Ammon's horn (tissue), 1 donor: ENCODE data around the gene GNAT1.

ENCODE experiments used
- DNase-seq: peaks from one replicate; pipeline ENCODE4 v3.0.0-alpha.2; 2016; ENCODE audit warnings: low spot score

Gene GNAT1

DNA sequence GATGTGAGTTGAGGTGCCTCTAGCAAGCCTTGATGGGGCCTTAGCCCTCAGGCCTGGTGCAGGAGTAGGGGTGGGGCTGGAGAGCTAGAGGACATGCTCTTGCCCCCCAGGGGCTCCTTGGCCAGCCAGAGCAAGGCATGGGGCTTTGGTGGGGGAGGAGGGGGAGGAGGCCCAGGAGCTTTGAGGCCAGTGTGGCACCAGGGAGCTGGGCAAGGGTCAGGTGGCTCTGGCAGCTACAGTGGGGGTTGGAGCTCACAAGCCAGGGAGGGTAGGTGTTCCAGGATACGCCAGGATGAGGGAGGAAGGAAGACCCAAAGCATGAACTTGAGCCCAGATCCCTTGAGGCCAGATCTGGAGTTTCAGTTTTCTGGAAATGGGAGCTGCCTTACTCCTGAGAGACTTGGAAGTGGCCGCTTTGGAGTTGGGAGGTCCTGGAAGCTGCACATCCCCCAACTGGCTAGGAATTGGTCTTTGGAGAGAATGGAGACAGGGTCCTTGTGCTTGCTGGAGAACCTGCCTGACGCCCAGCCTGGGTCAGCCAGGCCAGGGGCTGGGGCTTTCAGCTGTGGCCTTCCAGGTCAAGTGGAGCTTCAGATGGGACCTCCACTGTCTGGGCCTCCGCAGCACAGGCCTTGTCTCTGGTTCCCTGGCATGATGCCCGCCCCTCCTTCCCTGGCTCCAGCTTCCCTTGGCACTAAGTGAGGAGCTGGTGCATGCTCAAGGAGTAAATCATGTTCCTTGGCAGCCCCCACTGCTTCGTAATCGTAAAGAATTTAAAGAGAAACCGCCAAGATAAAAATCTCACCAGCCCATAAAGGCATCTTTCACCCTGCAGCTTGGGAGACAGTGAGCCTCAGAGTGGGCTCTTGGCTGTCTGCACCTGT is 27.6 kb upstream of the GNAT1 start:
- peak; percentile 70 for DNase-seq

GRCh38 chr3:50164481-50164880 is 26.9 kb upstream of the GNAT1 start:
- no peak for DNase-seq

DNA sequence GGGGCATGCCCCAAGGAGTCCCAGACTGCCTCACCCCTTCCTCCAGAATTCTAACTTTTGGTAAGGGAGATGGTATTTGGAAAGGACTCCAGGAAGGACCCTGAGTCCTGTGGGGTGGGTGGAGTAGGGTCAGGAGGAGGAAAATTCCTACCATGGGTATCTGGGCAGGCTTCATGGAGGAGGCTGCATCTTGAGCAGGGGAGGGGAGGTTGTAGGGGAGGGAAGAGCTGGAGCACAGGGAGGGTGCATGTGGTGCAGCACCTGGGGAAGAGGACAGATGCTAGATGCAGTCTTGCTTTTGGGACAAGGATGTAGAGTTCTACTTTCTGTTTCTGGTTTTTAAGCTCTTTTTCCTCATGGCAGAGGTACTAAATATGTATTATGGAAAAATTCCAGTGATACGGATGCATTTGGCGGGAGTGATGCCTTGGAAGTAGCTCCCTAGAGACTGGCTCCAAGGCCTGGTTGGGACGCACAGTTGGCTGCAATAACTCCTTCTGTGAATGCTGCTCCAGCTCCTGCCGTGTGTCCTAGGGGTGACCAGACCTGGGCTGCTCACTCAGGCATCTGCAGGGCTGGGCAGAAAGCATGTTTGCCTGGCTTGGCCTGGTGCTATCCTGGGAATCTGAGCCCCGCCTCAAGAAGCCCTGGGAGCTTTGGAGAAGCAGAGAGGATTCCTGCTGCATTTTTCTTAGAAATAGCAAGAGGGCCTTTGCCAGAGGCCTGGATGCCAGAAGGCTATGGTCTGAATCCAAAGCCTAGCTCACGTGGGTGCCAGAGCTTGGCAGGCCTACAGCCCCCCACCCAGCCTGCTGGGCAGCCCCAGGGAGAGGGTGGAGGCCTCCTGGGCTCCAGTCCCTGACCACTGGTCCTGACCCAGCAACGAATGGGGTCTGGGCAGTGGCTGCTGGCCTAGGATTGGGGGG is 26.2 kb upstream of the GNAT1 start:
- peak; percentile 39 for DNase-seq

DNA sequence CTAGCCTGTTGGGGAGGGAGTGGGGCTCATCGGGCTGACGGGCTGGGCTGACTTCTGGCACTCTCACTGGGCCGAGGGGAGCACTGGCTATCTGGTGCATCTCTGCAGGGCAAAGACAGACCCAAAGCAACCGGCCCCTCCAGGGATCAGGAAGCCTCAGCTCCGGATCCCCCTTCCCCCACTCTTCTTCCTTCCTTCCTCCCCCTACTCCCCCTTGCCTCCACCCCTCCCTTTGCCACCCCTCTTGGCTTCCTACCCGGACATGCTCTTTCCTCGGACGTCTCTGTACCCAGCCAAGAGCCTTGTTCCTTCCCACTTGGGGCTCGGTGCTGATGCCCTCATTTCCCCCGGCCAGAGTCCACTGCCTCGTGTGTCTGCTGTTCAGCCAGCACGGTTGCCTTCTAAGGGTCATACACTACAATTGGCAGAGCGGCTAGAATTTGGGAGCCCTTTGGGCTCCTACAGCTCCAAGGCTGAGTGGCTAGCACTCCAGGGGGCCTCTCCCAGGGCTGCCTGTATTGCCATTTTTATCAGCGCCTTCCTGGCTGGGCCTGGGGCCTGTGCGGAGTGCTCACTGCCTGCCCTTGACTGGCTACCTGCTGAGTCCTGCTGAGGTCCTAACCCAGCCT is 25.4 kb upstream of the GNAT1 start:
- peak; percentile 40 for DNase-seq

GRCh38 chr3:50166620-50167019 is 24.8 kb upstream of the GNAT1 start:
- DNase-seq, result no peak

DNA sequence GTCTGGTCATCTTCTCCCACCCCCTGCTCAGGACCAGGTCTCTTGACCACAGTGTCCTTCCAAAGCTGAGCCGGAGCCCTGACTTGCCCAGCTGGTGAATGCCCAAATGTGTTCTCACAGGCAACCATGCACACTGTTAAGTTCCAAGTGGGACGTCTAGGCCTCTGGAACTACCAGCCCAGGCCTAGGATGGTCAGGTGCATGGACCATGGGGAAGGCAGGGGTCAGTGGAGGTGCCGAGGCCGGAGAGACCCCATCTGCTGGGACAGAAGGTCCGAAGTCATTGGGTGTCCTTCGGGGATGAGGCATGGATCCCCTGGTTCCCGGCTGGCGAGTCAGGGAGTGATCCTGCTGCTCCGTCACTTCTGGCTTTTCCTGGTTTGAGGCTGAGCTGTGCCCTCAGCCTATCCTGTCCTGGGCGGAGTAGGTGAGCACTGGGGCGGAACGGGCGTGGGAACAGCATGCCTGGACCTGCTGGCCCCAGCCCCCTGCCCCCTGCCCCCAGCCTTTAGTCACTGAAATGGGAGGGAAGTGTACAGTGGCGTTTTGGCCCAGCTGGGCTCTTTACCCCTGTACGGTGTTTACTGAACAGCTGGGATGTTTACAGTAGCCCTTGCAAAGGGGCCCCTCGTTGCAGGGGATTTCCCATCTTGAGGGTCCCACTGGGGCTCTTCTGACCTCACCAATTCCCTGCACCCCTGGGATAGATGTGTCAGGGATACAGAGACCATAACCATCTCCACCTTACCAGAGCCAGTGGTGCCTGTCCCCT is 24.2 kb upstream of the GNAT1 start:
- DNase-seq, result no peak

DNA sequence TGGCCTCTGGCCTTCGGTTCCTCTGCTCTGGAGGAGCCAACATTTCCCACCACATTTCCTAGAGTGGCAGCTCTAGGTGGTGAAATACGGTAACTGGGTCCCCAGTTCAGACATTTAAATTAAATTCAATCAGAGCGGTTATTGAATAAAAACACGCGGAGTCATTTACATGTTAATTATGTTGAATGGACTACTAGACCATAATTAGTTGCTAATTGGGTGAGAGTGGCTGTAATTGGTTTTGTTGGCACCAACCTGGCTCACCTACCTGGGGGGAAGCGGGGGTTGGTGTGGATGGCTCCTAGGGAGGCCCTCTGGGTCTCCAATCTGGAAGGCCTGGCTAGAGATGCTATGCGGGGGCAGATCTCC is 23.6 kb upstream of the GNAT1 start:
- DNase-seq, result no peak

- no peak for DNase-seq
Measured at GRCh38 chr3:50168388-50168787, 23.0 kb upstream of the GNAT1 start.

- no peak for DNase-seq
Measured at GRCh38 chr3:50168791-50169190, 22.6 kb upstream of the GNAT1 start.

GRCh38 chr3:50169232-50169832 is 22.1 kb upstream of the GNAT1 start:
- DNase-seq, result no peak

- DNase-seq, result no peak
Measured at GRCh38 chr3:50169858-50170257, 21.6 kb upstream of the GNAT1 start.

- no peak for DNase-seq
Measured at GRCh38 chr3:50170689-50171088, 20.7 kb upstream of the GNAT1 start.

- no peak for DNase-seq
Measured at GRCh38 chr3:50171540-50172301, 19.7 kb upstream of the GNAT1 start.

- no peak for DNase-seq
Measured at GRCh38 chr3:50172626-50173220, 18.7 kb upstream of the GNAT1 start.

DNA sequence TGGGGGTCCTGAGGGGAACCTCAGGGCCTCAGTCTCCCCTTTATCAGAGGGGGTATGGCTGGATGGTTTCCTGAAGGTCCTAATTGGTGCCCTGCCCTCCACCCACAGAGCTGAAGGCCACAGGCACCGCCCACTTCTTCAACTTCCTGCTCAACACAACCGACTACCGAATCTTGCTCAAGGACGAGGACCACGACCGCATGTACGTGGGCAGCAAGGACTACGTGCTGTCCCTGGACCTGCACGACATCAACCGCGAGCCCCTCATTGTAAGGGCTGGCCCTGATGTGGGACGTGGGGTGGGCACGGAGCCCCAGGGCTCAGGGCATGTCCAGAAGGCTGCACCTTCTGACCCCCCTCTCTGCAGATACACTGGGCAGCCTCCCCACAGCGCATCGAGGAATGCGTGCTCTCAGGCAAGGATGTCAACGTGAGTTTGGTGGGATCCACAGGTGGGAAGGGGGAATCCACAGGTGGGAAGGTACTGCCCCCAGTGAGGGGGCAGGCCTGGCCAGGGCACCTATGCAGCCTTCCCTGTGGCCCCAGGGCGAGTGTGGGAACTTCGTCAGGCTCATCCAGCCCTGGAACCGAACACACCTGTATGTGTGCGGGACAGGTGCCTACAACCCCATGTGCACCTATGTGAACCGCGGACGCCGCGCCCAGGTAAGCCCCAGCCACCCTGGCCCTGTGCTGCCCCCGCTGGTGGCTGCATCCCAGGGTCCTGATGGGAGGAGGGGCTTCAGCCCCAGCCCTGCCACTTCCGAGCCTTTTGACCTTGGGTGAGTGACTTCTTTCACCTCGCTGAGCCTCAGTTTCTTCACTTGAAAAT is 17.5 kb upstream of the GNAT1 start:
- no peak for DNase-seq

GRCh38 chr3:50174517-50174895 is 16.9 kb upstream of the GNAT1 start:
- no peak for DNase-seq

DNA sequence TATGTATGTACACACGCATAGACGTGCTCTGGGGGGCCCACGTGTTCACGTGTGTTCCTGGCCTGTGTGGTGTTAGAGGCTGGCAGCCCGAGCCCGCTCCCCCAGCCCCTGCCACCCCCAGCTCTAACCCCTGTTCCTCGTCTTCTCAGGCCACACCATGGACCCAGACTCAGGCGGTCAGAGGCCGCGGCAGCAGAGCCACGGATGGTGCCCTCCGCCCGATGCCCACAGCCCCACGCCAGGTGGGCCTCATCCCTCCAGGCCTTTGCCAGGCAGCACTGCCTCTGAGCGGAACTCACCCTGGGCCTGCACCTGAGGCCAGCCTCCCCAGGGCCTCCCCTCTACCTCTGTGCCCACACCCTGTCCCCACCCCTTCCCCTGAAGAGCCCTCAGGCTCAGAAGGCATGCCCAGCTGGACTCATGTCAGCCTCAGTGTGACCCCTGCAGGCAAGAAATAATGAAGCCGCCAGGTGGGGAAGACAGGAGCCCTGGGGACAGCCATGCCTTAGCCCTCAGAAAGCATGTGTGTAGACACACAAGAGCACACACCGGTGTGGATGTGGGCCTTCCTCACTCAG is 16.4 kb upstream of the GNAT1 start:
- no peak for DNase-seq

DNA sequence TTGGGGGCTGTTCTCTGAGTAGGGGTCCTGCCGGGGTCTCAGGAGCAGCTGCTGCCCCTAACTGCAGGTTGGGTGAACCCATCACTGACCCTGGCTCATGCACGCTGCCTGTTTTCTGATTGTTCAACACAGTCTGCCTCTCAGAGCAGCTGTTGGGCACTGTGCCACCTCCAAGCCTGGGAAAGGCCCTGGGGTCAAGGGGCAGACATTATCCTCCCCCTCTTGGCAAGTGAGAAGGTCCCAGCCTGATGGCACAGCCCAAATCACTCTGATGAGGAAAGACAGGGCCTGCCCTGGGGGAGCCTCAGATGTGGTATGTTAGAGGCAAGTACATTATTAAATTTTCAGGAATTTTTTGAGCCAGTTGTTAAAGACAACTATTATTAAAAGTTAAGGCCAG is 14.1 kb upstream of the GNAT1 start:
- DNase-seq, result no peak

- DNase-seq, result no peak
Measured at GRCh38 chr3:50179710-50180109, 11.7 kb upstream of the GNAT1 start.
